IPS-20b (cell line): ENCODE measurements around the gene HOXC6.

Experiments used
- H3K27ac ChIP-seq: one replicate; pipeline ENCODE4 v1.5.1; 2013; ENCODE audit warnings: low read length
- H3K27me3 ChIP-seq: 2 replicates; pipeline ENCODE4 v1.6.1; 2013; ENCODE audit warnings: mild to moderate bottlenecking, low read length, inconsistent platforms; ENCODE audit not compliant: insufficient read depth
- H3K36me3 ChIP-seq: 2 replicates; pipeline ENCODE4 v1.6.1; 2013; ENCODE audit warnings: low read depth, mild to moderate bottlenecking, inconsistent platforms, low read length, moderate library complexity; ENCODE audit not compliant: insufficient read depth
- H3K4me1 ChIP-seq: 2 replicates; pipeline ENCODE4 v1.6.1; 2013; ENCODE audit warnings: mild to moderate bottlenecking, control low read depth, inconsistent platforms, low read length, moderate library complexity; ENCODE audit not compliant: insufficient read depth
- H3K4me3 ChIP-seq: 2 replicates; pipeline ENCODE4 v1.5.1; 2013; ENCODE audit warnings: mild to moderate bottlenecking, low read length, inconsistent platforms
- H3K9ac ChIP-seq: 2 replicates; pipeline ENCODE4 v1.6.1; 2013; ENCODE audit warnings: low read depth, mild to moderate bottlenecking, inconsistent platforms, low read length, moderate library complexity
- H3K9me3 ChIP-seq: 2 replicates; pipeline ENCODE4 v1.6.1; 2013; ENCODE audit warnings: mild to moderate bottlenecking, low read depth, low read length, inconsistent platforms; ENCODE audit not compliant: insufficient read depth

HOXC6 gene

GRCh38 chr12:54021432-54022013 lies 6.7 kb upstream of the HOXC6 start:
- Histone ChIP-seq H3K27me3 (peaks cover 100% of the 10 kb centered on the region), H3K36me3 (no peaks in the 10 kb centered on the region), H3K27ac (no peak overlapping the region), H3K9me3 (no peaks in the 10 kb centered on the region; the same call in 1 of the 2 replicates), H3K4me3 (no peak overlapping the region), H3K9ac (no peak overlapping the region), H3K4me1 (peaks cover 3% of the 10 kb centered on the region; the same call in 1 of the 2 replicates)

GRCh38 chr12:54022960-54023884 lies 5.0 kb upstream of the HOXC6 start:
- Histone ChIP-seq H3K9me3 (no peaks in the 10 kb centered on the region; the same call in 1 of the 2 replicates), H3K4me3 (no peak overlapping the region), H3K27me3 (peaks cover 100% of the 10 kb centered on the region), H3K4me1 (peaks cover 3% of the 10 kb centered on the region; the same call in 1 of the 2 replicates), H3K9ac (no peak overlapping the region), H3K36me3 (no peaks in the 10 kb centered on the region), H3K27ac (no peak overlapping the region)

GRCh38 chr12:54024127-54024526 lies 4.1 kb upstream of the HOXC6 start:
- no peaks in the 10 kb centered on the region for H3K36me3 ChIP-seq
- no peaks in the 10 kb centered on the region for H3K4me1 ChIP-seq
- no peak overlapping the region for H3K9ac ChIP-seq
- H3K4me3 ChIP-seq: no peak overlapping the region
- H3K27me3 ChIP-seq: peaks cover 100% of the 10 kb centered on the region
- no peak overlapping the region for H3K27ac ChIP-seq
- no peaks in the 10 kb centered on the region; the same call in 1 of the 2 replicates for H3K9me3 ChIP-seq

- Histone ChIP-seq H3K27me3 (peaks cover 100% of the 10 kb centered on the region), H3K4me3 (no peak overlapping the region), H3K27ac (no peak overlapping the region), H3K4me1 (no peaks in the 10 kb centered on the region), H3K9ac (no peak overlapping the region), H3K9me3 (no peaks in the 10 kb centered on the region; the same call in 1 of the 2 replicates), H3K36me3 (no peaks in the 10 kb centered on the region)
Measured at GRCh38 chr12:54024581-54025305, 3.5 kb upstream of the HOXC6 start.

GRCh38 chr12:54025499-54026405 lies 2.5 kb upstream of the HOXC6 start:
- Histone ChIP-seq H3K9ac (no peak overlapping the region), H3K27ac (no peak overlapping the region), H3K9me3 (no peaks in the 10 kb centered on the region; the same call in 1 of the 2 replicates), H3K4me1 (no peaks in the 10 kb centered on the region), H3K27me3 (peaks cover 100% of the 10 kb centered on the region), H3K4me3 (no peak overlapping the region), H3K36me3 (no peaks in the 10 kb centered on the region)

- no peaks in the 10 kb centered on the region for H3K4me1 ChIP-seq
- no peak overlapping the region for H3K4me3 ChIP-seq
- H3K27ac ChIP-seq: no peak overlapping the region
- H3K27me3 ChIP-seq: peaks cover 100% of the 10 kb centered on the region
- no peak overlapping the region for H3K9ac ChIP-seq
- no peaks in the 10 kb centered on the region; the same call in 1 of the 2 replicates for H3K9me3 ChIP-seq
- H3K36me3 ChIP-seq: no peaks in the 10 kb centered on the region
Measured at GRCh38 chr12:54026640-54027441, 1.4 kb upstream of the HOXC6 start.

GRCh38 chr12:54027442-54027786 lies 826 bp upstream of the HOXC6 start:
- Histone ChIP-seq H3K4me1 (no peaks in the 10 kb centered on the region), H3K36me3 (no peaks in the 10 kb centered on the region), H3K27me3 (peaks cover 100% of the 10 kb centered on the region), H3K9me3 (no peaks in the 10 kb centered on the region; the same call in 1 of the 2 replicates), H3K27ac (no peak overlapping the region), H3K4me3 (no peak overlapping the region), H3K9ac (no peak overlapping the region)

DNA sequence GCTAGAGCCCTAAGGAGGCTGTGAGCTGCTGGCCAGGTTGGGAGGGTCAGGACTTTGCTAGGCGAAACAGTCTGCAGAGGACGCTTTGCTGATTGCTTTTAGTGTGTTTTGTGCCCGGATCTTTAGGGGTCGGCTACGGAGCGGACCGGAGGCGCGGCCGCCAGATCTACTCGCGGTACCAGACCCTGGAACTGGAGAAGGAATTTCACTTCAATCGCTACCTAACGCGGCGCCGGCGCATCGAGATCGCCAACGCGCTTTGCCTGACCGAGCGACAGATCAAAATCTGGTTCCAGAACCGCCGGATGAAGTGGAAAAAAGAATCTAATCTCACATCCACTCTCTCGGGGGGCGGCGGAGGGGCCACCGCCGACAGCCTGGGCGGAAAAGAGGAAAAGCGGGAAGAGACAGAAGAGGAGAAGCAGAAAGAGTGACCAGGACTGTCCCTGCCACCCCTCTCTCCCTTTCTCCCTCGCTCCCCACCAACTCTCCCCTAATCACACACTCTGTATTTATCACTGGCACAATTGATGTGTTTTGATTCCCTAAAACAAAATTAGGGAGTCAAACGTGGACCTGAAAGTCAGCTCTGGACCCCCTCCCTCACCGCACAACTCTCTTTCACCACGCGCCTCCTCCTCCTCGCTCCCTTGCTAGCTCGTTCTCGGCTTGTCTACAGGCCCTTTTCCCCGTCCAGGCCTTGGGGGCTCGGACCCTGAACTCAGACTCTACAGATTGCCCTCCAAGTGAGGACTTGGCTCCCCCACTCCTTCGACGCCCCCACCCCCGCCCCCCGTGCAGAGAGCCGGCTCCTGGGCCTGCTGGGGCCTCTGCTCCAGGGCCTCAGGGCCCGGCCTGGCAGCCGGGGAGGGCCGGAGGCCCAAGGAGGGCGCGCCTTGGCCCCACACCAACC lies 1.5 kb downstream of the HOXC6 start:
- Histone ChIP-seq H3K4me1 (no peaks in the 10 kb centered on the region), H3K27ac (no peak overlapping the region), H3K36me3 (no peaks in the 10 kb centered on the region), H3K27me3 (peaks cover 100% of the 10 kb centered on the region), H3K4me3 (no peak overlapping the region), H3K9me3 (peaks cover under 1% of the 10 kb centered on the region; the same call in 1 of the 2 replicates), H3K9ac (no peak overlapping the region)

DNA sequence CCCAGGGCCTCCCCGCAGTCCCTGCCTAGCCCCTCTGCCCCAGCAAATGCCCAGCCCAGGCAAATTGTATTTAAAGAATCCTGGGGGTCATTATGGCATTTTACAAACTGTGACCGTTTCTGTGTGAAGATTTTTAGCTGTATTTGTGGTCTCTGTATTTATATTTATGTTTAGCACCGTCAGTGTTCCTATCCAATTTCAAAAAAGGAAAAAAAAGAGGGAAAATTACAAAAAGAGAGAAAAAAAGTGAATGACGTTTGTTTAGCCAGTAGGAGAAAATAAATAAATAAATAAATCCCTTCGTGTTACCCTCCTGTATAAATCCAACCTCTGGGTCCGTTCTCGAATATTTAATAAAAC lies 2.2 kb downstream of the HOXC6 start:
- Histone ChIP-seq H3K9me3 (peaks cover 5% of the 10 kb centered on the region; the same call in 1 of the 2 replicates), H3K27me3 (peaks cover 100% of the 10 kb centered on the region), H3K9ac (no peak overlapping the region), H3K27ac (no peak overlapping the region), H3K4me1 (no peaks in the 10 kb centered on the region), H3K4me3 (no peak overlapping the region), H3K36me3 (no peaks in the 10 kb centered on the region)
